PC-9 (cell line): Measurements from ENCODE around the gene HMOX2.

Experiments used
- CTCF ChIP-seq: fragments of 200-600 bp; sonication (generic); conservative IDR thresholded peaks from 2 replicates; pipeline ENCODE4 v1.6.1; 2017; ENCODE audit warnings: mixed run types, antibody characterized with exemption, mild to moderate bottlenecking, moderate library complexity
- EZH2 ChIP-seq: fragments of 200-600 bp; sonication (generic); IDR thresholded peaks from 2 replicates; pipeline ENCODE4 v1.8.0; 2017; ENCODE audit warnings: antibody characterized with exemption, low read depth

DNA sequence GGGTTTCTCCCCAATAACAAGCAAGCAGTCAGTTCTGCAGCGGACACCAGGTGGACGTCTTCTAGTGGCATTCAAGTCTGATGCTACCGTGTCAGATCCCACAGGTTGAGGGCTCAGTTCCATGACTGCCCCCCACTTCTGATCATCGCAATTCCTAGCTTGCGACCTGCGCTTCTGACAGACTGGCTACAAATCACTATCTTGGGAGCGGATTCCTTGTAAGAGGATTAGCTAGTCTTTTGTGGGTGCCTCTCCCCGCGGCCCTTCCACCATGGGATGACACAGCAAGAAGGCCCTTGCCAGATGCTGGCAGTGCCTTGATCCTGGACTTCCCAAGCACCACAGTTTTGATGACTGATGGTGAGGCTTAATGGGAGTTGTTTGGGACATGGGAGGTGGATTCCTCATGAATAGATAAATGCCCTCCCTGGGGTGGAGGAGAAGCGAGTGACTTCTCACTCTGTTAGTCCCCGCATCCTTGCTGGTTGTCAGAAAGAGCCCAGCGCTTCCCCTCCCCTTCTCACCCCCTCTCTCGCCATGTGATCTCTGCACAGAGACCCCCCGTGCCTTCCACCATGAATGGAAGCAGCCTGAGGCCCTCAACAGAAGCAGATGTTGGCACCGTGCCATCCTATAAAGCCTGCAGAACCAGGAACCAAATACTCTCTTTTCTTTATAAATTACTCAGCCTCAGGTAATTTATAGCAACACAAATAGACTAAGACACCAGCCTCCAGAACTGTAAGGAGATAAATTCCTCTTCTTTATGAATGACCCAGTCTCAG lies 43.3 kb downstream of the HMOX2 start:
- TF ChIP-seq CTCF: no peak
- TF ChIP-seq EZH2: no peak
